ENCODE measurements around the gene TEK. TPM values are rescaled to one million over a fixed set of nuclear protein-coding genes. Genes with fewer than 3 reads are reported as not detected.

TEK gene
- total and polyA plus RNA-seq, 2 experiments from 2014 or later, result 1.9 to 9.4 TPM

- no peak for TF ChIP-seq ZNF462 (CRISPR knock-in tag; IDR thresholded peaks at IDR 0.05)
Observed at GRCh38 chr9:27279611-27280010, 170.6 kb downstream of the TEK start (continued).

Small RNA genes within 50 kb of the gene (small RNA-seq; reads per million reads assigned to genes)
- gene AL355433.1 (ENCODE audit: low replicate concordance), result not detected
- gene RNA5SP280 (ENCODE audit: low replicate concordance), result not detected

Other genes starting within 250 kb of the TEK start
- gene CAAP1, start 216.4 kb upstream of the TEK start, total RNA-seq (2014; rRNA removed; shearing (Covaris generic)), result 47.9 and 57.9 TPM in 2 replicates
- gene CAAP1, start 216.4 kb upstream of the TEK start, polyA plus RNA-seq (2016; fragmentation: Nextera tagmentation; extraction: Ambion mirVana), result 56.2 and 59.7 TPM in 2 replicates
- gene PLAA, start 162.0 kb upstream of the TEK start, total RNA-seq (2014; rRNA removed; shearing (Covaris generic)), result 72.1 and 78.3 TPM in 2 replicates
- 21.3 and 24.8 TPM in 2 replicates for gene PLAA, start 162.0 kb upstream of the TEK start, polyA plus RNA-seq (2016; fragmentation: Nextera tagmentation; extraction: Ambion mirVana)
- gene IFT74, start 152.8 kb upstream of the TEK start, total RNA-seq (2014; rRNA removed; shearing (Covaris generic)), result 14.1 and 14.6 TPM in 2 replicates
- 20.9 and 30.0 TPM in 2 replicates for gene IFT74, start 152.8 kb upstream of the TEK start, polyA plus RNA-seq (2016; fragmentation: Nextera tagmentation; extraction: Ambion mirVana)
- gene LRRC19, start 103.6 kb upstream of the TEK start, total RNA-seq (2014; rRNA removed; shearing (Covaris generic)), result not detected in 2 replicates
- 0.59 and 0.71 TPM in 2 replicates for gene LRRC19, start 103.6 kb upstream of the TEK start, polyA plus RNA-seq (2016; fragmentation: Nextera tagmentation; extraction: Ambion mirVana)
- gene EQTN, start 187.9 kb downstream of the TEK start, total RNA-seq (2014; rRNA removed; shearing (Covaris generic)), result 0.24 TPM in 1 of 2 replicates, not detected in the other
- gene EQTN, start 187.9 kb downstream of the TEK start, polyA plus RNA-seq (2016; fragmentation: Nextera tagmentation; extraction: Ambion mirVana), result 0.21 TPM in 1 of 2 replicates, not detected in the other

All from GM23338 (cell line).